Prostate gland (tissue), 2 donors: ENCODE results near the gene CASD1.

Experiments
- POLR2AphosphoS5 ChIP-seq: sonication (generic); formaldehyde crosslinking; IDR thresholded peaks from one replicate; pipeline ENCODE4 v1.6.1; 2017; ENCODE audit warnings: antibody characterized with exemption
- TF ChIP-seq, protein P1 (sequence below), 4 experiments: fragments of 200-600 bp in 2 of 4; fragments of 450-650 bp in 2 of 4; sonication (generic) in 2 of 4; IDR thresholded peaks; 1 replicate in 3 of 4; 2 replicates in 1 of 4; pipeline ENCODE4 v1.5.1; 2016 to 2019; ENCODE audit warnings: antibody characterized with exemption in 4 of 4, mild to moderate bottlenecking in 2 of 4, moderate library complexity in 2 of 4

DNA sequence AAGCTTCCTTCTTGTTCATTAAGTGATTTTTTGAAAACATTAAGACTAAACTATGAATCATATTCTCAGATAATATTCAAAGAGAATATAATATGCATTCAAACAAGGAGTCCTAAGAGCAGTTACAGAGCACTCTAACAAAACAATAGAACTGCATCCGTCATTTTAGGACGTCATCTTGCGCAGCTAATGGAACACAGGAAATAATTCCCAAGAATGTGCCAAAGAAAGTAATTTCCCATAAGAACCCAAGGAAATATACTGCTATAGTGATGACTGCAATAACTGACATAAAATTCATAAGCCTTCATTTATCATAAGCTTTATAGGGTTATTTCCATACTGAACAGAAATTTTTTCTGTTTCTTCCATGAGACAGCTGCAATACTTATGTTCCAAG is 28.3 kb upstream of the CASD1 start:
- TF ChIP-seq POLR2AphosphoS5 = no peak
- TF ChIP-seq, protein P1, sequence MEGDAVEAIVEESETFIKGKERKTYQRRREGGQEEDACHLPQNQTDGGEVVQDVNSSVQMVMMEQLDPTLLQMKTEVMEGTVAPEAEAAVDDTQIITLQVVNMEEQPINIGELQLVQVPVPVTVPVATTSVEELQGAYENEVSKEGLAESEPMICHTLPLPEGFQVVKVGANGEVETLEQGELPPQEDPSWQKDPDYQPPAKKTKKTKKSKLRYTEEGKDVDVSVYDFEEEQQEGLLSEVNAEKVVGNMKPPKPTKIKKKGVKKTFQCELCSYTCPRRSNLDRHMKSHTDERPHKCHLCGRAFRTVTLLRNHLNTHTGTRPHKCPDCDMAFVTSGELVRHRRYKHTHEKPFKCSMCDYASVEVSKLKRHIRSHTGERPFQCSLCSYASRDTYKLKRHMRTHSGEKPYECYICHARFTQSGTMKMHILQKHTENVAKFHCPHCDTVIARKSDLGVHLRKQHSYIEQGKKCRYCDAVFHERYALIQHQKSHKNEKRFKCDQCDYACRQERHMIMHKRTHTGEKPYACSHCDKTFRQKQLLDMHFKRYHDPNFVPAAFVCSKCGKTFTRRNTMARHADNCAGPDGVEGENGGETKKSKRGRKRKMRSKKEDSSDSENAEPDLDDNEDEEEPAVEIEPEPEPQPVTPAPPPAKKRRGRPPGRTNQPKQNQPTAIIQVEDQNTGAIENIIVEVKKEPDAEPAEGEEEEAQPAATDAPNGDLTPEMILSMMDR (IDR thresholded peaks at IDR 0.05) = no peak
